HG02885 (cell line): ENCODE data around the gene KCNJ14.
"Not testable (repeated sequence)": the region's sequence is repeated elsewhere in the genome, so short reads cannot be mapped to it uniquely, and the experiment has no call there.

Experiments
- ATAC-seq: cut with Tn5 transposase; IDR thresholded peaks from one replicate; pipeline ENCODE4 v1.9.1; 2021; ENCODE audit warnings: mild to moderate bottlenecking; ENCODE audit not compliant: unreplicated experiment, poor library complexity

KCNJ14 gene

GRCh38 chr19:48484931-48485612 is 29.7 kb downstream of the KCNJ14 start:
- ATAC-seq = no peak

GRCh38 chr19:48486706-48487105 is 31.3 kb downstream of the KCNJ14 start:
- not testable (repeated sequence) for ATAC-seq

- ATAC-seq = no peak
These were observed 32.2 kb downstream of the KCNJ14 start for GRCh38 chr19:48487544-48487943.

- no peak for ATAC-seq
These were observed 32.6 kb downstream of the KCNJ14 start for GRCh38 chr19:48487948-48488347.

- not testable (repeated sequence) for ATAC-seq
These were observed 33.1 kb downstream of the KCNJ14 start for GRCh38 chr19:48488478-48488877.

GRCh38 chr19:48489608-48490216 is 34.3 kb downstream of the KCNJ14 start:
- no peak for ATAC-seq

- no peak for ATAC-seq
These were observed 35.8 kb downstream of the KCNJ14 start for GRCh38 chr19:48490981-48491792.

GRCh38 chr19:48491793-48492123 is 36.4 kb downstream of the KCNJ14 start:
- ATAC-seq = no peak

GRCh38 chr19:48492925-48493717 is 37.7 kb downstream of the KCNJ14 start:
- ATAC-seq = peak; percentile 68

- ATAC-seq = peak; percentile 10
These were observed 38.5 kb downstream of the KCNJ14 start for GRCh38 chr19:48493718-48494401.

- no peak for ATAC-seq
These were observed 40.0 kb downstream of the KCNJ14 start for GRCh38 chr19:48495396-48495795.

- ATAC-seq = no peak
These were observed 41.8 kb downstream of the KCNJ14 start for GRCh38 chr19:48496959-48497727.

GRCh38 chr19:48497728-48498594 is 42.6 kb downstream of the KCNJ14 start:
- no peak for ATAC-seq

GRCh38 chr19:48498595-48499311 is 43.4 kb downstream of the KCNJ14 start:
- ATAC-seq = no peak

- no peak for ATAC-seq
These were observed 44.1 kb downstream of the KCNJ14 start for GRCh38 chr19:48499316-48500090.

GRCh38 chr19:48500830-48501493 is 45.6 kb downstream of the KCNJ14 start:
- ATAC-seq = no peak
